Measurements from ENCODE around the gene JUN.

JUN gene

DNA sequence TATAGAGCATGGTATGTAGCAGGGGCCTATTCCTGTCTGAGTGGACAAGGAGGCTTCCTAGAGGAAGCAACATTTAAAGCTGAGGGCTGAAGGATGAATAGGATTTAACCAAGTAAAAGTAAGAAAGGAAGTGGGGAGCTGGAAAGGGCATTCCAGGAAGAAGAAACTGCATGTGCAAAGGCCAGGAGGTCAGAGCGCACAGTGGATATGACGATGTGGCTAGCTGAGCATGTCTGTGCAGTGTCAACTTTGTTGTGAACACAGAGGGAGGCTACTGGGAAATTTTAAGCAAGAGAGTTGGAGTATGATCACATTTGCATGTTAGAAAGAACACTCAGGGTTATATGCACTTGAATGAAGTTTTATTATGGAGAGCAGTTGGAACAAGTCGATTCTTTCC is 28.6 kb upstream of the JUN start:
- DNase-seq (ENCODE audit: extremely low read depth, low read depth), result no peak
- H3K4me3 ChIP-seq (replicated peaks; ENCODE audit: low read depth, low read length), result no peak overlapping the region
- TF ChIP-seq, protein P1, sequence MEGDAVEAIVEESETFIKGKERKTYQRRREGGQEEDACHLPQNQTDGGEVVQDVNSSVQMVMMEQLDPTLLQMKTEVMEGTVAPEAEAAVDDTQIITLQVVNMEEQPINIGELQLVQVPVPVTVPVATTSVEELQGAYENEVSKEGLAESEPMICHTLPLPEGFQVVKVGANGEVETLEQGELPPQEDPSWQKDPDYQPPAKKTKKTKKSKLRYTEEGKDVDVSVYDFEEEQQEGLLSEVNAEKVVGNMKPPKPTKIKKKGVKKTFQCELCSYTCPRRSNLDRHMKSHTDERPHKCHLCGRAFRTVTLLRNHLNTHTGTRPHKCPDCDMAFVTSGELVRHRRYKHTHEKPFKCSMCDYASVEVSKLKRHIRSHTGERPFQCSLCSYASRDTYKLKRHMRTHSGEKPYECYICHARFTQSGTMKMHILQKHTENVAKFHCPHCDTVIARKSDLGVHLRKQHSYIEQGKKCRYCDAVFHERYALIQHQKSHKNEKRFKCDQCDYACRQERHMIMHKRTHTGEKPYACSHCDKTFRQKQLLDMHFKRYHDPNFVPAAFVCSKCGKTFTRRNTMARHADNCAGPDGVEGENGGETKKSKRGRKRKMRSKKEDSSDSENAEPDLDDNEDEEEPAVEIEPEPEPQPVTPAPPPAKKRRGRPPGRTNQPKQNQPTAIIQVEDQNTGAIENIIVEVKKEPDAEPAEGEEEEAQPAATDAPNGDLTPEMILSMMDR (IDR thresholded peaks at IDR 0.05; ENCODE audit: low read depth, low read length, missing control alignments), result no peak

DNA sequence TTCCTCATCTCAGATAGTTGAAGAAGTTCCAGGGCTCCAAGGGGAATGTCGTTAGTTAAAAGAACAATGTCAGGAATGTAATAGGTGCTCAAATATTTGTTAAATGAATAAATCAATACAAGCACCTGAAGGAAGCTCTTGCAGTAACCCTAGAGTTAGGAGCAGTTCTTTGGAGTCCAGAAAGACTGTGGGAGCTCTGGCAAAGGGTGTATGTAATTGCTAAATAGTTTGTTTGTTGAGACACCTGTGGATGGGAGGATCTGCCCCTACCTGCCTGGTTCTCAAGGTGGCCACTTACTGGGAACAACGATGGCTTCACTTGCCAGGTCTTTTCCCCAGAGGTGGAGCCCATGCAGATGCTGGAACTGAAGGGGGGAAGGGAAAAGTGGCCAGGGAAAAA is 27.5 kb upstream of the JUN start:
- H3K4me3 ChIP-seq (replicated peaks; ENCODE audit: low read depth, low read length), result no peak overlapping the region
- TF ChIP-seq, protein P1 (IDR thresholded peaks at IDR 0.05; ENCODE audit: low read depth, low read length, missing control alignments), result no peak
- no peak for DNase-seq (ENCODE audit: extremely low read depth, low read depth)

DNA sequence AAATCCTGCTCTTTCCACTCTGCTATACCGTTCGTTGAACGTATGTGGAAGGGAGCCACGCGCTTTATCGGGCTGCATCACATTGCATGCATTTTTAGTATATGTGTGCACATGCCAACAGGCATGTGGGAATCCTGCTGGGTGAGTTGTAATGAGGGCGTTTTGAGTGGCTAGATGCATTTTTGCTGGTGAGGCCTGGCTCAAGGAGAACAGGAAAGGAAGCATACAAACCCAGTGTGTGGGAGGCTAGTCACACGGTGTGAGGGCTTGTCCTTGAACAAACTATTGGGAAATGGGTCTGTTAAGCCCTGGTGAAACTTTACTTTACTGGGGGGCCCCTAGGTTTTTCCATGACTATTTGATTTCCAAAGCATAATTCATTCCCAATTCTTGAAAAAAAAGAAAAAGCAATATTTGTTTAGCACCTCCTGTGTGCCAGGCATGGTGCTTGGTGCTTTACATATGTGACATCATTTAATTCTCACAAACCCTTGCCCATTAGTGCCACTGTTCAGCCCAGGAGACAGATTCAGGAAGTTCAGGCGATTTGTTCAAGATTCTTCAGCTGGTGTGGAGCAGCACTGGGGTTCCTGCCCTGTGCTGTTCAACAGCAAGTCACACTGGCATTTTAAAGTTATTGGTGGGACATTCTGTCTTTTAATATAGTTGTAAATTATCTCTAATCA is 25.6 kb upstream of the JUN start:
- no peak overlapping the region for H3K4me3 ChIP-seq (replicated peaks; ENCODE audit: low read depth, low read length)
- DNase-seq (ENCODE audit: extremely low read depth, low read depth), result no peak
- TF ChIP-seq, protein P1 (IDR thresholded peaks at IDR 0.05; ENCODE audit: low read depth, low read length, missing control alignments), result no peak

DNA sequence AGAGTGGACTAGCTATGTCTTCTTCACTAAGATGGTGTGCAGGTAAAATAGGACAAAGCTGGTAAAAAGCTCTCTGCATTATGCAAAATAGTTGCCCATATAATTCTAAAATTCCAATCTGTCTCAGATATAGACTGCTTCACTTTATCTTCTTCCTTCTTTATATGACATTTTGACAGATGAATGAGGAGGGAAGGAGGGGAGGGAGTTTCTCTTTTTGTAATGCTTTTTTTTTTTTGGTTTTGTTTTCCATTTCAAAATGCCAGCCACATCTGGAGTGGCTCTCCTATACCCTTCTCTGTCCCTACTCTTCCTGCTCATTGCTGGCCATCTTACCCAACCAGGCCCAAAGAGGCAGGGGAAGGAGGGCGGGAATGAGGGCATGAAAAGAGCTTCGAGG is 24.2 kb upstream of the JUN start:
- DNase-seq (ENCODE audit: extremely low read depth, low read depth), result no peak
- H3K4me3 ChIP-seq (replicated peaks; ENCODE audit: low read depth, low read length), result no peak overlapping the region
- TF ChIP-seq, protein P1 (IDR thresholded peaks at IDR 0.05; ENCODE audit: low read depth, low read length, missing control alignments), result no peak

DNA sequence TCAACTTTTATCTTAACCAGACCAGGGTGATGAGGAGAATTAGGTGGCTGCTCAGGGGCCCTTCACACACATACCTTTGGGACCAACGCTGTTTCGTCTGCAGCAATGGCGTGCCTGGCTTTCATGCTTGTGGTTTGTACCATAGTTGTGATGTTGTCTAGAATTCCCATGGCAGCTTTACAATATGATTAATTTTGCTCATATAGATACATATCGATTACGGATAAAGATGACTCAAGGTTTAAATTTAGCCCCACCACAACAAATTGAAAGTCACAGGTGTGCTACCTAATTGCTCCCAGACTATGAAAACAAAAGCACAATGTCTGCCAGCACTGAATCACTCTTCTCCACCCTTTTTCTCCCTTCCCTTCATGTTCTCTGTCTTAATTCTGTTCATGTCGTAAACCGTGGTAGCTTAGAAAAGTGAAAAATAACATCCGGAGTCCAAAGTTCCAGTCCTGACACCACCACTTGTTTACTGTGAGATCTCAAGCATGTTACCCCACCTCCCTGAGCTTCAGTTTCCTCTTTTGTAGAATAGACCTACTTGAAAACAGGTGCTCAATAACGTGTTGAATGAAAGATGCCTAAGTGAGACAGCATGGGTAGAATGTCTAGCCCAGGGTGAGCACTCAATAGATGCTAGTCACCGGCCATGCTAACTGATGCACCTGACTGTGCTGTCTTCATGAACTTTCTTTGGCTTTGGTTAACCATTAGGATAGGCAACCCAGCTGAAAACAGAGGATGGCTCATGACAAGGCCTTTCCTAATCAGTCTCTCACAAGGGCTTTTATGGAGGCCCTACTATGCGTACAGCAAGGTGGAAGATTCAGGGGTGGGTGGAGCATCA is 22.1 kb upstream of the JUN start:
- H3K4me3 ChIP-seq (replicated peaks; ENCODE audit: low read depth, low read length), result no peak overlapping the region
- TF ChIP-seq, protein P1 (IDR thresholded peaks at IDR 0.05; ENCODE audit: low read depth, low read length, missing control alignments), result no peak
- no peak for DNase-seq (ENCODE audit: extremely low read depth, low read depth)

DNA sequence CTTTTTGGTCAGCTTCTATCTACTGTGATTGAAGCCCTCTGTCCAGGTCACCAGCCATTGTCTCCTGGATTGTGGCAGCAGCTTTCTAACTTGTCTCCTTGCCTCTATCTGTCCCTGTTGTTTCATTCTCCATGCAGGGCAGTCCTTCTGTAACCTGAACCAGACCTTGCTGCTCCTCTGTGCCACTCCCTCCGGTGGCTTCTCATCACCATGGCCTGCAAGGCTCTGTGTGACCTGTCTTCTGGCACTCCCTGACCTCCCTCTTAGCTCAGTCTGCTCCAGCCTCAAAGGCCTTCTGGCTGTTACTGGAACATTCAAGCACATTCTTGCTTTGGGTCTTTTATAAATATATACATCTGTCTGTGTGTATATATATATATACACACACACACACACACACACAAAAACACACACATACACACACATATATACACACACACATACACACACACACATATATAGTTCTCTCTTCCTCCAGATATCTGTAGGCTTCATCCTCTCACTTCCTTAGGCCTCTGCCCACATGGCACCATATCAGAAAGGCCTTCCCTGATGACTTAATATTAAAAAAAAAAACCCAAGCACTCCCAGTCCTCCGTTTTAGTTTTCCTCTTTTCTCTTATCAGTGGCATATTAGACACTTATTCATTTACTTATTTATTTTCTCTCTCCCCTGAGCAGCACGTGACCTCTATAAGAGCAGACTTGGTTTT is 21.2 kb upstream of the JUN start:
- no peak for DNase-seq (ENCODE audit: extremely low read depth, low read depth)
- H3K4me3 ChIP-seq (replicated peaks; ENCODE audit: low read depth, low read length), result no peak overlapping the region
- TF ChIP-seq, protein P1 (IDR thresholded peaks at IDR 0.05; ENCODE audit: low read depth, low read length, missing control alignments), result no peak

Measured in HFF-Myc (cell line).